BJ (cell line): ENCODE results near the gene SKI. TPM values are rescaled to one million over a fixed set of nuclear protein-coding genes. Genes with fewer than 3 reads are reported as not detected.
A peak's percentile ranks its signal among the peaks of the same experiment; 100 is the strongest.

Source experiments
- CTCF ChIA-PET: fragments of 350-600 bp; formaldehyde crosslinking; extraction: SDS; loops from one replicate; lab custom pipeline; 2021; ENCODE audit warnings: antibody characterized with exemption, inconsistent platforms; lab: Yijun Ruan, JAX
- POLR2A ChIA-PET: fragments of 300-600 bp; sonication (Branson Sonifier 250); formaldehyde crosslinking; extraction: SDS; loops from one replicate; lab custom pipeline; 2021; ENCODE audit warnings: antibody characterized with exemption; lab: Charles Lee
- DNase-seq: peaks from one replicate; pipeline ENCODE4 v3.0.0-alpha.2; 2011; ENCODE audit warnings: low read depth
- H3K27me3 ChIP-seq: 2 replicates; pipeline ENCODE4 v1.6.0; 2011; ENCODE audit warnings: low read length; ENCODE audit not compliant: control insufficient read depth, insufficient read depth
- H3K36me3 ChIP-seq: 2 replicates; pipeline ENCODE4 v1.5.1; 2011; ENCODE audit warnings: low read length; ENCODE audit not compliant: control insufficient read depth, insufficient read depth
- H3K4me3 ChIP-seq: 2 replicates; pipeline ENCODE4 v1.5.1; 2011; ENCODE audit warnings: low read depth, mild to moderate bottlenecking, control low read depth, low read length
- CTCF ChIP-seq: IDR thresholded peaks from 2 replicates; pipeline ENCODE4 v1.5.1; 2011; ENCODE audit warnings: low read depth, mild to moderate bottlenecking, control low read depth, inconsistent platforms, low read length, moderate library complexity; ENCODE audit not compliant: insufficient read depth
- polyA plus RNA-seq: library from polyadenylated mRNA; depleted of rRNA; stranded (reverse); fragments of >200 nt; gene quantifications from 2 replicates; pipeline ENCODE4 v1.2.3, GENCODE V29; 2011

The SKI gene
- polyA plus RNA-seq, 1 experiment = 5.1 TPM

GRCh38 chr1:2227346-2228156 is 568 bp upstream of the SKI start:
- ChIA-PET CTCF (interaction anchor here (1.0 to 1.7 kb wide), 4 partner anchors 19 to 154 kb away, joined by 3 to 5 read pairs (median 4); no protein-coding TSS in a partner anchor), POLR2A (interaction anchor here (0.6 to 1.0 kb wide), 2 partner anchors 19 to 164 kb away, joined by 3 to 4 read pairs; partner anchors contain the start of gene RER1)
- no peak for DNase-seq
- peaks cover 6% of the 10 kb centered on the region for H3K36me3 ChIP-seq
- peak overlapping the region; percentile 91 for H3K4me3 ChIP-seq
- H3K27me3 ChIP-seq = no peaks in the 10 kb centered on the region
- no peak for TF ChIP-seq CTCF

GRCh38 chr1:2228694-2229036 is 546 bp downstream of the SKI start:
- POLR2A ChIA-PET = no interaction called here
- no peak for DNase-seq
- Histone ChIP-seq H3K4me3 (peak overlapping the region; percentile 80), H3K36me3 (peaks cover 6% of the 10 kb centered on the region), H3K27me3 (no peaks in the 10 kb centered on the region)
- TF ChIP-seq CTCF = no peak
- CTCF ChIA-PET = interaction anchor here (0.7 to 6.3 kb wide), 8 partner anchors 11 to 153 kb away, joined by 3 to 47 read pairs (median 4); partner anchors contain the start of gene FAAP20

- CTCF ChIA-PET = interaction anchor here (0.7 to 6.3 kb wide), 9 partner anchors 10 to 153 kb away, joined by 3 to 47 read pairs (median 5); partner anchors contain the start of gene FAAP20
- Histone ChIP-seq H3K4me3 (peak overlapping the region; percentile 80), H3K27me3 (no peaks in the 10 kb centered on the region), H3K36me3 (peaks cover 6% of the 10 kb centered on the region)
- POLR2A ChIA-PET = no interaction called here
- TF ChIP-seq CTCF = no peak
- DNase-seq = no peak
These were observed 1.1 kb downstream of the SKI start for GRCh38 chr1:2229037-2229864.

GRCh38 chr1:2229911-2230731 is 2.0 kb downstream of the SKI start:
- TF ChIP-seq CTCF = no peak
- peaks cover 6% of the 10 kb centered on the region for H3K36me3 ChIP-seq
- POLR2A ChIA-PET = interaction anchor here (0.6 kb wide), 1 partner anchor 19 kb away, joined by 3 read pairs; no protein-coding TSS in a partner anchor
- no peak for DNase-seq
- peak overlapping the region; percentile 80 for H3K4me3 ChIP-seq
- CTCF ChIA-PET = interaction anchor here (1.0 to 6.3 kb wide), 9 partner anchors 9 to 152 kb away, joined by 3 to 47 read pairs (median 5); partner anchors contain the start of gene FAAP20
- H3K27me3 ChIP-seq = no peaks in the 10 kb centered on the region
